COLO829 (cell line): ENCODE results near the gene TTC24.
"Not testable (repeated sequence)": the region's sequence is repeated elsewhere in the genome, so short reads cannot be mapped to it uniquely, and the experiment has no call there.

Experiments used
- DNase-seq: peaks from one replicate; pipeline ENCODE4 v3.0.0; 2012; ENCODE audit warnings: low spot score

Gene TTC24

GRCh38 chr1:156587927-156588326 lies 8.4 kb downstream of the TTC24 start:
- not testable (repeated sequence) for DNase-seq

DNA sequence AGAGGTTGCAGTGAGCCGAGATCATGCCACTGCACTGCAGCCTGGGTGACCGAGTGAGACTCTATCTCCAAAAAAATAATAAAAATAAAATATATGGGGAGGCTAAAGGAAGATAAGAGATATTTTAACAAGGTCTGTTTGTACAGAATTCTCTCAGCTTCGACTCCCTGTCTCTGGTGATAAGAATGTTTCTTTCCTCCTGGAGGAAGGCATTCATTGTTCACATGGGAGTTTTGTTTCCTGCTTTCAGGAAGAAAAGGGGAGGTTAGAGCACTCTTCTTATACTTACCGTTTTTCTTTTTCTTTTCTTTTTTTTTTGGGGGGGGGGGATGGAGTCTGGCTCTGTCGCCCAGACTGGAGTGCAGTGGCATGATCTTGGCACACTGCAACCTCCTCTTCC lies 10.0 kb downstream of the TTC24 start:
- DNase-seq: no peak

GRCh38 chr1:156590326-156591180 lies 11.0 kb downstream of the TTC24 start:
- no peak for DNase-seq

DNA sequence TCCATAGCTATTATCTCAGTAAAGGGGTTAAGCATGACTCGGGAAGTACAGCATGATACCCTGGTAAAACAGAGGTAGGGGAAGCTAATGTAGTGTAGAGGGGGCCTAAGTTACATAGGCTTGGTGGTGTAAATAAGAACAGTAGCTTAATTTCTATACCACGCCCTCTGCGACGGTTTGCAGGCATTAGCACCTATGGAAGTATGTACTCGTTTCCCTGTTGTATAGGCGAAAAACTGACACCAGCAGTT lies 11.6 kb downstream of the TTC24 start:
- DNase-seq: no peak

DNA sequence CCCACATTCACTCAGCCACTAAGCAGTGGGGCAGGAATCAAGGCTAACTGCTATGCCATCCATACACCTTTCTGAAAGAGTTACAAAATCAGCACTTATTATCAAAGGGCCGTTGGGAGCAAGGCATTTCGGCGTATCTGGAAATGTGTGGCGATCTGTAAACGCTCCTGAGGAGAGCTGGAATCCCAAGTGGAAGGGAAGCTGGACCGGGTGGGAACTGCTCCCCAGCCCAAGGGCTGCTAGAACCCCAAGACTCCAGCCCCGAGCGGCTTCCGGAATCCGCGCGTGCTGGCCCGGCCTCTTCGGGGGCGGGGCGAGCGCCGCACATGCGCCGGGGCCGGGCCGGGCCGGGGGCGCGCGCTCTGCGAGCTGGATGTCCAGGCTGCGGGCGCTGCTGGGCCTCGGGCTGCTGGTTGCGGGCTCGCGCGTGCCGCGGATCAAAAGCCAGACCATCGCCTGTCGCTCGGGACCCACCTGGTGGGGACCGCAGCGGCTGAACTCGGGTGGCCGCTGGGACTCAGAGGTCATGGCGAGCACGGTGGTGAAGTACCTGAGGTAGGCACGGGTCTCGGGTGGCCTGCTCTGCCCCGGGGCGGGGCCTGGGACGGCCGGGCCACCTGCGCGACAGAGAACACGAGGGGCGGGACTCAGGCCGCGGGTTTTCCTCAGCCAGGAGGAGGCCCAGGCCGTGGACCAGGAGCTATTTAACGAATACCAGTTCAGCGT lies 12.1 kb downstream of the TTC24 start, which contains the start of gene NAXE:
Gene NAXE, plus strand, starts transcription at position 345 of the 726 bp plus-strand sequence. Its CDS starts 29 bp downstream, at position 374.
- DNase-seq: peak; percentile 72

DNA sequence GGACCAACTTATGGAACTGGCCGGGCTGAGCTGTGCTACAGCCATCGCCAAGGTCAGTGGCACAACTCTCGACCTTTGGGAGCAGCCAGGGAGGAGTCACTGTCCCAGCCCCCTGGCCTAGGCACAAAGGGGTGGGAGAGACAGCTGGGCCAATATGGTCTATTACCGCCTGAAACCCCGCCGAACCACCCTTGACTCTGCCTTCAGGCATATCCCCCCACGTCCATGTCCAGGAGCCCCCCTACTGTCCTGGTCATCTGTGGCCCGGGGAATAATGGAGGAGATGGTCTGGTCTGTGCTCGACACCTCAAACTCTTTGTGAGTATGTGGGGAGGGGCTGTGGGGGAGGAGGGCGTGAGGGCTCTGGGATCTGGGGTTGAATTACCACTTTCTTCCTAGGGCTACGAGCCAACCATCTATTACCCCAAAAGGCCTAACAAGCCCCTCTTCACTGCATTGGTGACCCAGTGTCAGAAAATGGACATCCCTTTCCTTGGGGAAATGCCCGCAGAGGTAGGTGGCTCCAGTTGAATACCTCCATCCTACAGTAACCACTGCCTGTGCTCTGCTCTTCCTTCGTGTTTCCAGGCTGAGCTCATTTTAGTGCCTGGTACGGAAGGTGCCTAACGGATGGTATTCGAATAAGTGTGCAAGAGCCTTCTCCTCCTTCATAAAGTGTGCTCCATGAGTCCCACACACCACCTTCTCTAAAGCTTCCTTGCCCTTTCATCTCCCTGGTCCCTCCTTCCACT lies 12.8 kb downstream of the TTC24 start:
- DNase-seq: no peak

DNA sequence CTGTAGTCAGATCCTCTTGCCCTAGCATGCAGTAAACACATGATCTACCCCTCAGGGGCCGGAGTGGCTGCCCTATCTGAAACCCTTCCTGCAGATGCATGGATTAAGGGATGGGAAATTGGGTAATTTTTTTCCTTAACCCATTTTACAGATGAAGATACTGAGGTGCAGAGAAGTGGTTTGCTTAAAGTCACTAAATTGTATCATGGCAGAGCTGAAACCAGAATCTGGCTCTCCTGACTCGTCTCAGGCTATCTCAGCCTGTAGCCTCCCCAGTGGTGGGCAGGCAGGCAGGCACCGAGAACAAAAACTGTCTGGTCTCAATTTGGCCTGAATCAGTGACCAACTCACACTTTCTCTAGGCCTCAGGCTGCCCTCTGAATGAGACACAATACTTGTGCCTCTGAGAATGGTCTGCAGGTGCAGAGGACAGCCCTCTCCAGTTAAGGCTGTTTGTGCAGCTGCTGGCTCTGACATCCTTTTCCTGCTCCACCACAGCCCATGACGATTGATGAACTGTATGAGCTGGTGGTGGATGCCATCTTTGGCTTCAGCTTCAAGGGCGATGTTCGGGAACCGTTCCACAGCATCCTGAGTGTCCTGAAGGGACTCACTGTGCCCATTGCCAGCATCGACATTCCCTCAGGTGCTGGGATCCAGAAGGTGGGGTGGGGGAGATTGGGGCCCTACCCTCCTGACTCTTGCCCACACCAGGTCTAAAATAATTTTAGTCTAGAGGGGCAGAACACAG lies 13.6 kb downstream of the TTC24 start:
- no peak for DNase-seq

- no peak for DNase-seq
Measured at GRCh38 chr1:156593661-156593989, 14.1 kb downstream of the TTC24 start.

- DNase-seq: no peak
Measured at GRCh38 chr1:156594190-156594589, 14.7 kb downstream of the TTC24 start.

DNA sequence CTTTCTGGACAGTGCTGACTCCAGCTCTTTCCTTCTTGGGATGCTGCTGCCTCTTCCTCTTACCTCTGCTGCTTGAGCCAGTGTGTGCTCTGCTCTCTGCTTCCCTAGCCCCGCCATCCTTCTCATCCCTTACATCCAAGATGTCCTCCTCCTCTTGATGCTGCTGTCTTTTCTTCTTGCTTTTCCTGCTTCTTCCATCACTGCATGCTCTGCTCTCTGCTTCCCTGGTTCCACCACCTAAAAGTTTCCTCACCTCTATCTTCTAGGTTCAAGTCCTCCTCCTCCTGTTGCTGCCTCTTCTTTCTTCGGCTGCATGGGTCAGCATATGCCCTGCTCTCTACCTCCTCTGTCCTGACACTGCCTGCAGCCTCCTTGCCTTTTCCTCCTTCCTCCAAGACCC lies 15.5 kb downstream of the TTC24 start:
- no peak for DNase-seq

DNA sequence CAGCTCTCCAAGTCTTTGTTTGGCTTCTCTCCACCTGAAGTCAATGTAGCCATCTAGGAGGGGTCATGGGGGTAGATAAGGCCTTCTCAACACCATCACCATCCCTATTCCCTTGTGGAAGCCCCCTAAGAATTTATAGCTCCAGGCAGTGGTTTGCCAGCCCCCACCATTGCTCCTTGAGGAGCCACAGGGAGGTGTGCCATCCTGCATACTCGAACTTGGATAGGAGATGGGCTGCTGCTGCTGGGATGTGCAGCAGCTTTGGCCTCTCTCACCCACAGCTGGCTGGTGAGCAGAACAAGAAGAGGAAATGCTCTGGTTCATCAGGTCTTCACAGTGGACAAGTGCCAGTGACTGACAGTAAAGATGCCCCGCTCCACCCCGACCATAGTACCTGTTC lies 16.9 kb downstream of the TTC24 start:
- no peak for DNase-seq

GRCh38 chr1:156598125-156598524 lies 18.6 kb downstream of the TTC24 start:
- DNase-seq: no peak

DNA sequence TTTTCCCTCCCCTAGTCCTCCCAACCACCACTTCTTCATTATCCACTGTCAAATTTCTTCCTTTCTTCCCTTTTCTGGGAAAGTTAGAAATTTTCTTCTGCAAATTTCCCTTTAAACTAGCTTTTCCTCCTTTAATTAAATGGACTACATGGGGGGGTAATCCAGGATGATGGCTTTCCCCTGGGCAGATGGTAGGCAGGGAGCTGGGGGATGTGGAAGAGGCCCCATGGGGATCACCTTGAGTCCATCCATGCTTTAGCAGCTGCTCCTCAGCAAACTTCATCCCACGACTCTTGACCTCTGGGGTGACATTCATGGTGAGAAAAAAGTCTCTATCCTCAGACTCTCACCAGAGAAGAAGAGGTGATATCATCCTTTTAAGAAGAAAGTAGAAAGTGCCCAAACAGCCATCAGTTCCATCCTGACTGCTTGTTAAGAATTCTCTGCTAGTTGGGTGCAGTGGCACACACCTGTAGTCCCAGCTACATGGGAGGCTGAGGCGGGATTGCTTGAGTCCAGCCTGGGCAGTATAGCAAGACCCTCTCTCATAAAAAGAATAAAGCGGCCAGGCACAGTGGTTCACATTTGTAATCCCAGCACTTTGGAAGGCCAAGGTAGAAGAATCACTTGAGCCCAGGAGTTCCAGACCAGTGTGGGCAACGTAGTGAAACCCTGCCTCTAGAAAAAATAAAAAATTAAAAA lies 19.4 kb downstream of the TTC24 start:
- DNase-seq: no peak

- DNase-seq: no peak
Measured at GRCh38 chr1:156599811-156600210, 20.3 kb downstream of the TTC24 start.

DNA sequence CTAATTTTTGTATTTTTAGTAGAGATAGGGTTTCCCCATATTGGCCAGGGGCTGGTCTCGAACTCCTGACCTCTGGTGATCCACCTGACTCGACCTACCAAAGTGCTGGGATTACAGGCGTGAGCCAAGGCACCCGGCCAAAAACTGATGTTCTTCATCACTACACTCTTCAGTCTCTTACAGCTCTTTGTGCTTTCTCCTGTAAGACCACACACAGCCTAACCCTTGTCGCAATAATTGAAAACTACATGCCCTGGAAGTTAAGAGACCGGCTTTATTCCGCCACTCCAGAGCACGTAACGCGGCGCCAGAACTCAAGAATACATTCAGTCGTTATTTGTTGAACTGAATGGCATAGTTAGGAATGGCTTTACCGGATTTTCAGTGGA lies 21.2 kb downstream of the TTC24 start:
- no peak for DNase-seq

- peak; percentile 86 for DNase-seq
Measured at GRCh38 chr1:156601122-156601830, 21.8 kb downstream of the TTC24 start, which contains the start of gene GPATCH4. GPATCH4 (minus strand) TSS chr1:156601479.

- DNase-seq: no peak
Measured at GRCh38 chr1:156601892-156602291, 22.4 kb downstream of the TTC24 start.

GRCh38 chr1:156602557-156602993 lies 23.1 kb downstream of the TTC24 start:
- no peak for DNase-seq

GRCh38 chr1:156607344-156607743 lies 27.8 kb downstream of the TTC24 start:
- DNase-seq: not testable (repeated sequence)

DNA sequence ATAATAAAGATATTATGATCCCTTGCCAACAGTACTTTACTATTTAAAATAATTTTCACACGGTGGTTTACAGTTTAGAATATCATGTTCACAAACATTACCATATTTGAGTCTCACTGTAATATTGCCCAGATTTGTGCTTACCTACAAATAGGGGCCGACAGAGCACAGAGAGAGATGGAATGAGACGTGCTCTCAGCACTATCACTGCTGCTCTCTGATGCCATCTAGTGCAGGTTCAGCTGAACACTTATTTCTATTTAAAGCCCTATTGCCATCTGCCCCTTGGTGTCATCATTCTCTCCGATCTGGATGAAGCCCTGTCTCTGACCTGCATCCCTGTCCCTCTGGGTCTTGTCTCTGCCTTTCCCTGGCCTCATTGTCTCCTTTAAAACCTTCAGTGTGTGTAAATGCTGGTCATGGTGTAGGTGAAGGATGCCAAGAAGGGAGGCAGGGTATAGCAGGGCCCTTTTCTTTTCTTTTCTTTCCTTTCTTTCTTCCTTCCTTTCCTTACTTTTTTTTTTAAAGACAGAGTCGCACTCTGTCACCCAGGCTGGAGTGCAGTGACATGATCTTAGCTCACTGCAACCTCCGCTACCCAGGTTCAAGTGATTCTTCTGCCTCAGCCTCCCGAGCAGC lies 28.6 kb downstream of the TTC24 start:
- peak; percentile 74 for DNase-seq
